ENCODE data around the gene ERRFI1. TPM values are rescaled to one million over a fixed set of nuclear protein-coding genes. Genes with fewer than 3 reads are reported as not detected.

Gene ERRFI1
- total RNA-seq, 1 experiment from 2014 or later = 220 TPM

DNA sequence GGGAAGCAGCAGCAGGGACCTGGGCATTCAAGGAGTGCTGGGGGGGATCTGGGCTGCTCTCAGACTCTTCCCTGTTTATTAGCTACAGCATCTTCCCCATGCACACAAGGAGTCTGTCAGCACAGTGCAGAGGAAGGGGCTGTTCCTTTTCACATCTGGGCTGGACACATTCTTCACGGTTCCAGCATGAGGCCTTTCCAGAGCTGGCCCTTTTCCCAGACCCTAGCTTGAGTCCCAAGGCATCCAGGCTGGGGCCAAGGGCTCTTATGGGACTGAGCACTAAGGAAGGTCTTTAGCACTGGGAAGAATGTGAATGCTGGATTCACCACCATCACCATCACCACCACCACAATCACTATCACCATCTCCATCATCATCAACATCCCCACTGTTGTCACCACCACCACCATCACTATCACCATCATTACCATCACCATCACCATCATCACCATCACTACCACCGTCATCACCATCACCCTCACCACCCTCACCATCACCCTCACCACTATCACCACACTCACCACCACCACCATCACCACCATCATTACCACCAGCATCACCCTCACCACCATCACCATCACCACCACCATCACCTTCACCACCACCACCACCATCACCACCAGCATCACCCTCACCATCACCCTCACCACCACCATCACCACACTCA, 36.2 kb downstream of the ERRFI1 start:
- no peaks in the 10 kb centered on the region for H3K27me3 ChIP-seq
- no peak overlapping the region for H3K4me3 ChIP-seq
- H3K36me3 ChIP-seq = peaks cover 12% of the 10 kb centered on the region
- H3K4me1 ChIP-seq = peaks cover 3% of the 10 kb centered on the region; the same call in 1 of the 2 replicates
- H3K27ac ChIP-seq = no peak overlapping the region
- no peak for DNase-seq
- no peaks in the 10 kb centered on the region for H3K9me3 ChIP-seq (replicated peaks)

DNA sequence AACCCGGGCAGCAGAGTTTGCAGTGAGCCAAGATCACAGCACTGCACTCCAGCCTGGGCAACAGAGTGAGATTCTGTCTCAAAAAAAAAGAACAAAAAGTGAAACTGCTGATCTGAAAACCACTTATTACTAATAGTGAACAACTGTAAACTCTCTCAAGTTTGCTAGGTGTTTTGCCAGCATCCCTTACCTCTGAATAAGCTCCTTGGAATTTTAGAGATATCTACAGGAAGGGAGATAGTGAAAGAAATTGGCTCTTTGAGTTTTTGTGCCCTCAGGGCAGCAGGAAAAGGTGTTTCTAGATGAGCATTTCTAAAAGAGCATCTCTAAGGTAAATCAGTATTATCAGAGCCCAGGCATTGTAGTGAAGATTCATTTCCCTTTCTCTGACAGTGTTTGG, 37.5 kb downstream of the ERRFI1 start:
- no peak overlapping the region for H3K27ac ChIP-seq
- DNase-seq = no peak
- H3K27me3 ChIP-seq = no peaks in the 10 kb centered on the region
- H3K9me3 ChIP-seq (replicated peaks) = no peaks in the 10 kb centered on the region
- H3K36me3 ChIP-seq = peaks cover 25% of the 10 kb centered on the region
- no peak overlapping the region for H3K4me3 ChIP-seq
- H3K4me1 ChIP-seq = no peaks in the 10 kb centered on the region

DNA sequence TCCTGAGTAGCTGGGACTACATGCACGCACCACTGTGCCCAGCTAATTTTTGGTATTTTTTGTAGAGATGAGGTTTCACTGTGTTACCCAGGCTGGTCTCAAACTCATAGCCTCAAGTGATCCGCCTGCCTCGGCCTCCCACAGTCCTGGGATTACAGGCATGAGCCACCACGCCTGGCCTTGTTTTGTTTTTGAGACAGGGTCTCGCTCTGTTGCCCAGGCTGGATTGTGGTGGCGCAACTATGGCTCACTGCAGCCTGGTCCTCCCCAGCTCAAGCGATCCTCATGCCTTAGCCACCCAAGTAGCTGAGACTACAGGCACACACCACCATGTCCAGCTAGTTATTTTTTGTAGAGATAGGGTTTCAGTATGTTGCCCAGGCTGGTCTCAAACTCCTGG, 38.6 kb downstream of the ERRFI1 start:
- Histone ChIP-seq H3K27ac (no peak overlapping the region), H3K4me1 (peaks cover 6% of the 10 kb centered on the region), H3K27me3 (no peaks in the 10 kb centered on the region), H3K9me3 (replicated peaks) (no peaks in the 10 kb centered on the region), H3K4me3 (no peak overlapping the region), H3K36me3 (peaks cover 35% of the 10 kb centered on the region)
- no peak for DNase-seq

DNA sequence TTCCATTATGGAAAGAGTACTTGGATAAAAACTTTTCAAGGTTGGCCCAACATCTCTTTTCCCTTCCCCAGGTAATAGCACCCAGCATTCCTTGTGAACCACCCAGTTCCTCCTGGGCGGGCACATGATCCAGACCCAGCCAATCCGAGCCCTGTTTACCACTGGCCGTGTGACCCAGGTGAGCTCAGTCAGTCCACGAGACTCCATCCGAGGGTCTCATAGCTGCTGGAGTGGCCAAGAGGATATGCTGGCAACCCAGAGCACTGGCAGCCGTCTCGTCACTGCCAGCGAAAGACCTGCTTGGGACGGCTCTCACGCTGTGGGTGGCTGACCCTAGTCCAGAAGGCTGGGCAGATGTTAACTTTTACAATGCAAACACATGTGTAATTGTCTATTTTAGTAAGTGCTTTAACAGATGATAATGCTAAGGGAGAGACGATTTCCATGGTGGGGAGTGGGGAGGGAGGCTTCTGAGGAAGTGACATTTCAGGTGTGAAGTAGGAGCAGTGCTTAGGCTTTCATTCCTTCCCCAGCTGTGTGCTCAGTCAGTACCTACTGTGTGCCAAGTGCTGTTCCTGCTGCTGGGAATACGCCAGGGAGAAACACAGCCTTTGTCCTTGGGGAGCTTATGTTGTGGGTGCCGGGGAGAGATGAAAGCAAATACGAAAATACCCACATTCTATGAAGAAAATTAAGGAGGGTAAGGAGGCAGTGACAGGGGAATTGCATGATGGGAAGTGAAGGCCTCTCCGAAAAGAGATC, 40.1 kb downstream of the ERRFI1 start:
- Histone ChIP-seq H3K27ac (no peak overlapping the region), H3K27me3 (no peaks in the 10 kb centered on the region), H3K9me3 (replicated peaks) (no peaks in the 10 kb centered on the region), H3K36me3 (peaks cover 43% of the 10 kb centered on the region), H3K4me1 (peaks cover 7% of the 10 kb centered on the region), H3K4me3 (no peak overlapping the region)
- no peak for DNase-seq

DNA sequence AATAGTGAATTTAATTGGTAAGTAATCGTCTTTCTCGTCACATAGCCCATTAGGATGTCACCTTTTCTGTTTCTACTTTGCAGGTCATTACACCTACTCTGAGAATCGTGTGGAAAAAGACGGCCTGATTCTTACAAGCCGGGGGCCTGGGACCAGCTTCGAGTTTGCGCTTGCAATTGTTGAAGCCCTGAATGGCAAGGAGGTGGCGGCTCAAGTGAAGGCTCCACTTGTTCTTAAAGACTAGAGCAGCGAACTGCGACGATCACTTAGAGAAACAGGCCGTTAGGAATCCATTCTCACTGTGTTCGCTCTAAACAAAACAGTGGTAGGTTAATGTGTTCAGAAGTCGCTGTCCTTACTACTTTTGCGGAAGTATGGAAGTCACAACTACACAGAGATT, 41.3 kb downstream of the ERRFI1 start:
- DNase-seq = no peak
- Histone ChIP-seq H3K27ac (no peak overlapping the region), H3K27me3 (no peaks in the 10 kb centered on the region), H3K9me3 (replicated peaks) (no peaks in the 10 kb centered on the region), H3K36me3 (peaks cover 48% of the 10 kb centered on the region), H3K4me1 (peaks cover 7% of the 10 kb centered on the region), H3K4me3 (no peak overlapping the region)

DNA sequence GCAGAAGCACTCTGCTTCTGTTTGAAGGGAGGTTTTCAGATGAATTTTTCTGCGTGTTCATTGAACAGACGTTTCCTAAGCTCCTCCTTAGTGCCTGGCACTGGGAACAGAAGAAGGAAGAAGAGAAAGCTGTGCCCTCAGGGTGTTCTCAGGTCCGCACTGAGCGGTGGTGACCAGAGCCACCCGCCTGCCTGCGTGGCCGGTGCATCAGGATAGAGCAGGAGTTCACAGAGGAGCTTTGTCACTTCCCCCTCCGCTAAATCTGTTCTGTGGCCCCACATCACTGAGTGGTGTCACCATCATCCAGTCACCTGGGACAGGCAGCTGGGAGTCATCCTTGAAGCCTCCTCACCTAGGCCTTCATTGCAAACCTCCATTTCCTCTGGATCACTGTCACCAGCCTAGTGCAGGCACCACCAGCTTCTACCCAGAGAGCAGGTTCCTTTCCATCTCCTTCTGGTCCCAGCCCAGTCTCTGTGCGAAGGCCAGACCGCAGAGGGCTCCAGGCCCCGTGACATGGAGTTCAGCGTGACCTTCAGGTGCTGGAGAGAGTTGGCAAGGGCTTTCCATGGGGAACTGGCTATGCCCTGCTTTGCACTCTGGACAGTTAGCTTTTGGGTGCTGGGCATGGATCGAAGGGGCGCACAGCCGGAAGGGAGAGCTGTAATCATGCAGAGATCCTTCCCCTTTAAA, 42.9 kb downstream of the ERRFI1 start:
- H3K4me1 ChIP-seq = peaks cover 7% of the 10 kb centered on the region
- no peak for DNase-seq
- peaks cover 63% of the 10 kb centered on the region for H3K36me3 ChIP-seq
- H3K9me3 ChIP-seq (replicated peaks) = no peaks in the 10 kb centered on the region
- H3K27me3 ChIP-seq = no peaks in the 10 kb centered on the region
- no peak overlapping the region for H3K27ac ChIP-seq
- no peak overlapping the region for H3K4me3 ChIP-seq

DNA sequence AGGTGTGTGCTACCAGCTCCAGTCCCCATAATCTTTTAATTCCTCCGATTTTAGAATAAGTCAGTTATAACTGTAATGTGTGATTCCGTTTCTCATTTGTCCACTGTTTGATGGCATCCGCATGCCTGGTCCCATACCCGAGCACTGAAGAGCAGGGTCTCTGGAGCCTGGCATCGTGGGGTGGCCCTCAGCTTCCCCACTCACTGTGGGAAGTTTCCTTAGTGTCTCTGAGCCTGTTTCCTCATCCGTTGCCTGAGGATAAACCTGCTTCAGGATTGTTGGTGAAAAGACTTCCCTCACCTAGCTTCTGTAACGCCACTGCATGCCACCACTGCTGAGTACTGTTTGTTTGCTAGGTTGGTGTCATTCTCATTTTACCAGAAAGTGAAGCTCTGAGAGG, 45.1 kb downstream of the ERRFI1 start:
- H3K4me3 ChIP-seq = no peak overlapping the region
- H3K27ac ChIP-seq = no peak overlapping the region
- H3K4me1 ChIP-seq = peaks cover 7% of the 10 kb centered on the region
- H3K9me3 ChIP-seq (replicated peaks) = no peaks in the 10 kb centered on the region
- H3K36me3 ChIP-seq = peaks cover 77% of the 10 kb centered on the region
- H3K27me3 ChIP-seq = no peaks in the 10 kb centered on the region
- DNase-seq = no peak

DNA sequence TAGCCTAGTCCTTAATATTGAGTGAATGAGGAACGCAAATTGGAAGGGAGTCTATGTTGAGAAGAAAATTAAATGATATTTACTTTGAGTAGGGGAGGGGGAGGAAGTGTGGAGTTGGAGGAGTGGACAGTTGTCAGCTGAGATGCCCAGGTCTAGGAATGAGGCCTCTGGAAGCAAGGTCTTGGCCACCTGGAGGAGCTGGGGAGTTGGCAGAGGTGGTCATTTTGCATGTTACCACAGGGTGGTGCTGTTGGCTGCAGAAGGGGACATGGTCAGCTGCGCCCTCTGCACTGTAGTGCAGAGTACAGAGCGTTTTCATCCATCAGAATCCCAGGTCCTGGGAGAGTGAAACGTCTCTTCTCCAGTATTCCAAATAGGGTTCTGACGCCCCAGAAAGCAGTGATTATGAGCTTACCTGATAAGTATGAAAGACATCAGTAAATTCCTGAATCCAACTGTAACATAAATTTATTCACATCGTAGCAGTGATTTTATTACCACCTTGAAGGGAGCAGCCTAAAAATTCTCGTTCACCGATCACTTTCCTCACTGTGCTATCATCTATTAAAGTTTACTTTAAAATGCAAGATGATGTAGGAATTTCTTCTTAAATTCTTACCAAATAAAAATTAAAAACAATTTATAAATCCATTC, 50.8 kb downstream of the ERRFI1 start:
- peak; percentile 82 to 93 for DNase-seq
- H3K27ac ChIP-seq = no peak overlapping the region
- no peak overlapping the region for H3K4me3 ChIP-seq
- H3K9me3 ChIP-seq (replicated peaks) = no peaks in the 10 kb centered on the region
- H3K27me3 ChIP-seq = no peaks in the 10 kb centered on the region
- no peaks in the 10 kb centered on the region for H3K4me1 ChIP-seq
- H3K36me3 ChIP-seq = peaks cover 70% of the 10 kb centered on the region

DNA sequence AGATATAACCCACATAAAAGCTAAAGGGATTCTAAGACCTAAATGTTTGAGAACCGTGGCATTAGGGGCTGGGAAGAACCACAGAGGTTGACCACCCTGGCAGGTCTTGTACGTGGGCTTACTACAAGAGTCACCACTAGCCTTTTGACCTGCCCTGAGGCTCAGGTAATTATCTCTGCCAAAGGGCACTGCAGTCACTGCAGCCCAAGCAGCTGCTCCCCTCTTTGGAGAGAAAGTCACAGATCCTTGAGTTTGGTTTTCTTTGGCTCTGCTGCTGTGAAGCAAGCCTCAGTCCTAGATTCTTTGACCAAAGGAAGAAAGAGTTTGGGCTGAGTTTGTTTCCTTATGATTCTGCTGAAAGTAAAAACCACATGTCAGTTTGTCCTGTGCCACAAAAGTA, 53.0 kb downstream of the ERRFI1 start:
- H3K4me1 ChIP-seq = no peaks in the 10 kb centered on the region
- no peak overlapping the region for H3K27ac ChIP-seq
- H3K4me3 ChIP-seq = no peak overlapping the region
- no peaks in the 10 kb centered on the region for H3K9me3 ChIP-seq (replicated peaks)
- no peak for DNase-seq
- H3K27me3 ChIP-seq = no peaks in the 10 kb centered on the region
- peaks cover 73% of the 10 kb centered on the region for H3K36me3 ChIP-seq

DNA sequence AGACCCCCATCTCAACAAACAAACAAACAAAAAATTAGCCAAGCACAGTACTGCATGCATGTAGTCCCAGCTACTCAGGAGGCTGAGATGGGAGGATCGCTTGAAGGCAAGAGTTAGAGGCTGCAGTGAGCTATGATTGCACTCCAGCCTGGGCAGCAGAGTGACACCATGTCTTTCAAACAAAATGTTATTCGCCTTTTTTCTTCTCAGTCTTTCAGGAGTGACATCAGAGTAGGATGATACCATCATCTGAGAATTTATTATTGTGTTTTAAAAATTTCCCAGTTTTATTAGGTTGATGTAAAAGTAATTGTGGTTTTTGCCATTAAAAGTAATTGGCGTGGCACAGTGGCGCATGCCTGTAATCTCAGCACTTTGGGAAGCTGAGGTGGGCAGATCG, 53.8 kb downstream of the ERRFI1 start:
- Histone ChIP-seq H3K36me3 (peaks cover 75% of the 10 kb centered on the region), H3K27ac (no peak overlapping the region), H3K4me1 (no peaks in the 10 kb centered on the region), H3K27me3 (no peaks in the 10 kb centered on the region), H3K9me3 (replicated peaks) (no peaks in the 10 kb centered on the region), H3K4me3 (no peak overlapping the region)
- no peak for DNase-seq

DNA sequence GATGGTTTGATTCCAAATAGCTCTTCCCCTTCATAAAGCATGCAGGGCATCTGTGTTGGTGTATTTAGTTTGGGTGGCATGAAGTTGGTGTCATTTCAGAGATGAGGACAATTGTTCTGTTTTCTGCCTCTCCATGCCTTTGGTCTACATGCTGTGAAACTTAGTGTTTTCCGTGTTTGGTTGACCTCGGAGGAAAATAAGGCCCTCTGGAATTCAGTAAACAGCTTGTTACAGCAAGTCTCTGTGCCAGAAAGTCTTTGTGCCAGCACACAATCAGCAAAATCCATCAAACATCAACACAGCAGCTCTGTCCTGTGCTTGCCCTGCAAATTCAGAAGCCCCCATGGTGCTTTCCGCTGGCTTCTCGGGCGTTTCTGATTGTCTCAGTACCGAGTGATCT, 55.1 kb downstream of the ERRFI1 start:
- H3K36me3 ChIP-seq = peaks cover 74% of the 10 kb centered on the region
- no peak overlapping the region for H3K27ac ChIP-seq
- H3K4me3 ChIP-seq = no peak overlapping the region
- no peak for DNase-seq
- no peaks in the 10 kb centered on the region for H3K27me3 ChIP-seq
- H3K9me3 ChIP-seq (replicated peaks) = no peaks in the 10 kb centered on the region
- no peaks in the 10 kb centered on the region for H3K4me1 ChIP-seq

DNA sequence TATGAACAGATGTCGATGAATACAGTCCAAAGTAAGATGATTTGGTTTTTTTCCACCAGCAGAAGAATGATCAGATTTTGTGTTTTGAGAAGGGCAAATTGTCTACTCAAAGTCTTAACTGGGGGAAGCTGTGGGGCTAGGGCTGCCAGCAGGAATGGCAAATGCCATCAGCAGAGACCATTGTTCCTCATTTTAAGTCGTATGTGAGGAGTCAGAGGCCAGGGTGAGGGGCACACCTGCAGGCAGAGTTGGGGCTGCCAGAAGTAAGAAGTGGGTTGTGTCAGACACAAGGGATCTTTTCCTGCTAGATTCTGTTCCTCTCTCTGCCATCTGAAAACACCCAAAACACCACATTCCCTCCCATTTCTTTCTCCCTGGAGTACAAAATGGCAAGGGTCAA, 55.9 kb downstream of the ERRFI1 start:
- no peak for DNase-seq
- Histone ChIP-seq H3K27me3 (no peaks in the 10 kb centered on the region), H3K36me3 (peaks cover 75% of the 10 kb centered on the region), H3K4me3 (no peak overlapping the region), H3K9me3 (replicated peaks) (no peaks in the 10 kb centered on the region), H3K27ac (no peak overlapping the region), H3K4me1 (no peaks in the 10 kb centered on the region)

DNA sequence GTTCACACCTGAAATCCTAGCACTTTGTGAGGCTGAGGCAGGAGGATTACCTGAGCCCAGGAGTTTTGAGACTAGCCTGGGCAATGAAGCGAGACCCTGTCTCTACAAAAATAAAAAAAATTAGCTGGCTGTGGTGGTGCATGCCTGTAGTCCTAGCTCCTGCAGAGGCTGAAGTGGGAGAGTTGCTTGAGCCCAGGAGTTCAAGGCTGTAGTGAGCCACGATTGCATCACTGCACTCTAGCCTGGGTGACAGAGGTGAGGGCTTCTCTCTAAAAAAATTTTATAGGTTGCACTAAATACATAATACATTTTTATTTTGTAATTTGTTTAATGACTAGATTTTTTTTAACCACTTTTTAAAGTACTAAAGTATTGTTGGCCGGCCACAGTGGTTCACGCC, 58.5 kb downstream of the ERRFI1 start:
- peaks cover 90% of the 10 kb centered on the region for H3K36me3 ChIP-seq
- no peaks in the 10 kb centered on the region for H3K4me1 ChIP-seq
- no peaks in the 10 kb centered on the region for H3K9me3 ChIP-seq (replicated peaks)
- H3K4me3 ChIP-seq = no peak overlapping the region
- no peak overlapping the region for H3K27ac ChIP-seq
- no peak for DNase-seq
- no peaks in the 10 kb centered on the region for H3K27me3 ChIP-seq

DNA sequence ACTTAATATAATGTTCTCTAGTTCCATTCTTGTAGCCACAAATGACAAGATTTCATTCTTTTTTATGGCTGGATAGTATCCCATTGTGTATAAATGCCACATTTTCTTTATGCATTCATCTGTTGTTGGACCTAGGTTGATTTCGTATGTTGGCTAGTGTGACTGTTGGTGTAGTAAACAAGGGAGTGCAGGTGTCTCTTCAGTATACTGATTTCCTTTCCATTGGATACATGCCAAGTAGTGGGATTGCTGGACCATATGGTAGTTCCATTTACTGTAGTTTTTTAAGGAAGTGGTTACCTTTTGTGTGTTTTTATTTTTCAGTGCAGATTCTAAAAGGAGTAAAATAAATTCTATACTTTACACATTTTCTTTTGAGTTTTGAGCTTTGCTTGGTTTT, 58.9 kb downstream of the ERRFI1 start:
- no peak overlapping the region for H3K4me3 ChIP-seq
- DNase-seq = no peak
- H3K27me3 ChIP-seq = no peaks in the 10 kb centered on the region
- H3K27ac ChIP-seq = no peak overlapping the region
- no peaks in the 10 kb centered on the region for H3K9me3 ChIP-seq (replicated peaks)
- no peaks in the 10 kb centered on the region for H3K4me1 ChIP-seq
- peaks cover 85% of the 10 kb centered on the region for H3K36me3 ChIP-seq

DNA sequence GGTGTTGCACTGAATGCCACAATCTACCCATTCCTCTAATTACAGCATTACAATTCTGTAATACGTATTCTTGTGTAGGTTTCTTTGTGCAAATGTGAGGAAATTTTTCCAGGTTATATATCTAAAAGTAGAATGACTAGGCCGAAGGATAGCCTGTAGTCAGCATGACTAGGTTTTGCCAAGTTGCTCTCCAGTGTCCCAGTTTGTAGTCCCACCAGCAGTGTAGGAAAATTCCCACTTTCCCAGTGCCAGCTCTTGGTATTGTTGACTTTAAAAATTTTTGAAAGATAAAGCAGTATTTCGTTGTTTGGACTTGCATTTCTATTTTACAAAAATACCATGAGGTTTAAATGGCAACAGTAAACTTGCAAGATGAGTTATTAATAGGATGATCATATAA, 61.6 kb downstream of the ERRFI1 start:
- no peak for DNase-seq
- no peaks in the 10 kb centered on the region for H3K27me3 ChIP-seq

More for the DNA sequence above, 61.6 kb downstream of the ERRFI1 start:
- no peaks in the 10 kb centered on the region for H3K4me1 ChIP-seq
- no peak overlapping the region for H3K27ac ChIP-seq
- peaks cover 60% of the 10 kb centered on the region for H3K36me3 ChIP-seq
- no peaks in the 10 kb centered on the region for H3K9me3 ChIP-seq (replicated peaks)
- no peak overlapping the region for H3K4me3 ChIP-seq
